ENCODE measurements around the gene POLR1C.

POLR1C gene

DNA sequence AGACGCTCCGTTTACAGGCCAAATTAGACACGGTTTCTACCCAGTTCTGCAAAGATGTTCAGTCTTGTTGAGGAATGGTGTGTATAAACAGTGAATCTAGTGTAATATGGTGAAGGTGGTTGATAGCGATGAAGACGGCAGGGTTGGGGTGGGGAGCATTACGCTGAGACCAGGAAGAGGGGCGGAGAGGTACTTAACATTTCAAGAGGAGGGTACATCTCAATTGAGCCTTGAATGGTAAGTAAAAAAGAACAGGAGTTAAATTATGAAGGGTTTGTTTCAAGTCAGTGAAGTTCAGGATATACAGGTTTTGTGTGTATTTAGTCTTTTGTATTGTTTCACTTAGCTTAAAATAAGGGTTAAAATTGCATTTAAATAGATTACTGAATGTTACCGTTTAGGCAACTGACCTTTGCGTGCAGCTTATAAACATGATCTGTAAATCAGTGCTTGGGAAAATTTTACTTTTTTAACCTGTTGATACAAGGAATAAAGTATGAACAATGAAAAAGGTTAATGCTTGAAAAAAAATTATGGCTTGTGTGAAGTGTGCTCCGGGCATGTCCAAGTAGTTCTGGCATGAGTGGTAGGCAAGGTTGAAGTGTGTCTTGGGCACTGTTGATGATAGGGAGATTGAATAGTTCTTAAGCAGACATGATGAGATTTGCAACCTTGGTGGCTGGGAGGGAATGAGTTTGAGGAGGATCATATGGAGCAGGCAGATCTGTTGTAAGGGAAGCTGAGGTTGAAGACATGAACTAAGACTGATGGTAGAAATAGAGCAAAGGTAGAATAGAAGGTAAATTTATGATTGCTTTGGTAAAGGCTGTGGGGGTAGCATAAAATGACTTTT, 842 bp downstream of the POLR1C start:
- no peak for DNase-seq (ENCODE audit: low read depth in 1 of 2, low spot score in 1 of 2)
- peak overlapping the region; percentile 82 for H3K27ac ChIP-seq (replicated peaks)
- H3K4me3 ChIP-seq (replicated peaks; ENCODE audit: insufficient read depth, low read length): peak overlapping the region; percentile 92
- H3K27me3 ChIP-seq (ENCODE audit: insufficient read depth, poor library complexity, severe bottlenecking): no peaks in the 10 kb centered on the region
- no peak for TF ChIP-seq POLR2AphosphoS5 (IDR thresholded peaks at IDR 0.05; ENCODE audit: low read depth)
- TF ChIP-seq SPI1 (IDR thresholded peaks at IDR 0.05; ENCODE audit: borderline replicate concordance, low read depth): no peak

DNA sequence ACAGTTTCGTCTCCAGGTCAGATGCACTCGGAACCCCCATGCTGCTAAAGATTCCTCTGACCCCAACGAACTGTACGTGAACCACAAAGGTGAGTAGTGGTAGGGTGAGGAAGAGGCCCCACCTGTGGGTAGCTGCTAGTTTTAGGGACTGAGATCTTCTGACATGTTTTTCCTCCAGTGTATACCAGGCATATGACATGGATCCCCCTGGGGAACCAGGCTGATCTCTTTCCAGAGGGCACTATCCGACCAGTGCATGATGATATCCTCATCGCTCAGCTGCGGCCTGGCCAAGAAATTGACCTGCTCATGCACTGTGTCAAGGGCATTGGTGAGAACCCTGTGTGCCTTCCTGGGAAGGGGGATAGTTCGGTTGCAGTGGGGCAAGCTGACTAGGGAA, 3.2 kb downstream of the POLR1C start:
- Histone ChIP-seq H3K27ac (replicated peaks) (no peak overlapping the region), H3K27me3 (ENCODE audit: insufficient read depth, poor library complexity, severe bottlenecking) (no peaks in the 10 kb centered on the region), H3K4me3 (replicated peaks; ENCODE audit: insufficient read depth, low read length) (no peak overlapping the region)
- DNase-seq (ENCODE audit: low read depth in 1 of 2, low spot score in 1 of 2): no peak
- TF ChIP-seq, protein P1, sequence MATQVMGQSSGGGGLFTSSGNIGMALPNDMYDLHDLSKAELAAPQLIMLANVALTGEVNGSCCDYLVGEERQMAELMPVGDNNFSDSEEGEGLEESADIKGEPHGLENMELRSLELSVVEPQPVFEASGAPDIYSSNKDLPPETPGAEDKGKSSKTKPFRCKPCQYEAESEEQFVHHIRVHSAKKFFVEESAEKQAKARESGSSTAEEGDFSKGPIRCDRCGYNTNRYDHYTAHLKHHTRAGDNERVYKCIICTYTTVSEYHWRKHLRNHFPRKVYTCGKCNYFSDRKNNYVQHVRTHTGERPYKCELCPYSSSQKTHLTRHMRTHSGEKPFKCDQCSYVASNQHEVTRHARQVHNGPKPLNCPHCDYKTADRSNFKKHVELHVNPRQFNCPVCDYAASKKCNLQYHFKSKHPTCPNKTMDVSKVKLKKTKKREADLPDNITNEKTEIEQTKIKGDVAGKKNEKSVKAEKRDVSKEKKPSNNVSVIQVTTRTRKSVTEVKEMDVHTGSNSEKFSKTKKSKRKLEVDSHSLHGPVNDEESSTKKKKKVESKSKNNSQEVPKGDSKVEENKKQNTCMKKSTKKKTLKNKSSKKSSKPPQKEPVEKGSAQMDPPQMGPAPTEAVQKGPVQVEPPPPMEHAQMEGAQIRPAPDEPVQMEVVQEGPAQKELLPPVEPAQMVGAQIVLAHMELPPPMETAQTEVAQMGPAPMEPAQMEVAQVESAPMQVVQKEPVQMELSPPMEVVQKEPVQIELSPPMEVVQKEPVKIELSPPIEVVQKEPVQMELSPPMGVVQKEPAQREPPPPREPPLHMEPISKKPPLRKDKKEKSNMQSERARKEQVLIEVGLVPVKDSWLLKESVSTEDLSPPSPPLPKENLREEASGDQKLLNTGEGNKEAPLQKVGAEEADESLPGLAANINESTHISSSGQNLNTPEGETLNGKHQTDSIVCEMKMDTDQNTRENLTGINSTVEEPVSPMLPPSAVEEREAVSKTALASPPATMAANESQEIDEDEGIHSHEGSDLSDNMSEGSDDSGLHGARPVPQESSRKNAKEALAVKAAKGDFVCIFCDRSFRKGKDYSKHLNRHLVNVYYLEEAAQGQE (IDR thresholded peaks at IDR 0.05; ENCODE audit: insufficient replicate concordance, low read depth): no peak
- TF ChIP-seq GABPA (IDR thresholded peaks at IDR 0.05; ENCODE audit: low read depth) (no peak), POLR2AphosphoS5 (IDR thresholded peaks at IDR 0.05; ENCODE audit: low read depth) (no peak; the same call in 1 of the 2 replicates), SPI1 (IDR thresholded peaks at IDR 0.05; ENCODE audit: borderline replicate concordance, low read depth) (no peak)
- TF ChIP-seq, protein P2, sequence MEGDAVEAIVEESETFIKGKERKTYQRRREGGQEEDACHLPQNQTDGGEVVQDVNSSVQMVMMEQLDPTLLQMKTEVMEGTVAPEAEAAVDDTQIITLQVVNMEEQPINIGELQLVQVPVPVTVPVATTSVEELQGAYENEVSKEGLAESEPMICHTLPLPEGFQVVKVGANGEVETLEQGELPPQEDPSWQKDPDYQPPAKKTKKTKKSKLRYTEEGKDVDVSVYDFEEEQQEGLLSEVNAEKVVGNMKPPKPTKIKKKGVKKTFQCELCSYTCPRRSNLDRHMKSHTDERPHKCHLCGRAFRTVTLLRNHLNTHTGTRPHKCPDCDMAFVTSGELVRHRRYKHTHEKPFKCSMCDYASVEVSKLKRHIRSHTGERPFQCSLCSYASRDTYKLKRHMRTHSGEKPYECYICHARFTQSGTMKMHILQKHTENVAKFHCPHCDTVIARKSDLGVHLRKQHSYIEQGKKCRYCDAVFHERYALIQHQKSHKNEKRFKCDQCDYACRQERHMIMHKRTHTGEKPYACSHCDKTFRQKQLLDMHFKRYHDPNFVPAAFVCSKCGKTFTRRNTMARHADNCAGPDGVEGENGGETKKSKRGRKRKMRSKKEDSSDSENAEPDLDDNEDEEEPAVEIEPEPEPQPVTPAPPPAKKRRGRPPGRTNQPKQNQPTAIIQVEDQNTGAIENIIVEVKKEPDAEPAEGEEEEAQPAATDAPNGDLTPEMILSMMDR (IDR thresholded peaks at IDR 0.05; ENCODE audit: insufficient read depth, low read length): no peak

DNA sequence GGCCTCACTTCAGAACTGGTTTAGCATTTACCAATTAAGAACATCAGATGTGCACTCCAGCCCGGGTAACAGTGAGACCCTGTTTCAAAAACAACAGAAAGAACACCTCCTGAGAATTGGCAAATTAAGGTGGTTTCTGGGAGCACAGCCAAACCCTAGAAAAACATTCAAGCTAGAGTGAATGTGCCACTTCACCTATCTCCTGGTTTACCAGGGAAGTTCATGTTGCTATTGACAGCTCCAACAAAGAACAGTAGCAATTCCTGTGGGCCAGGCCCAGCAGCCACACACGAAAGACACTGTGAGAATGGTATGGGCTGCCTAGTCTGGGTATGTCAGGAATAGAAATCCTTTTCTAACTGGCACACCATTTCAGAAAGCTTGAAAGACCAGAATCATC, 4.9 kb downstream of the POLR1C start:
- TF ChIP-seq SPI1 (IDR thresholded peaks at IDR 0.05; ENCODE audit: borderline replicate concordance, low read depth): no peak
- no peak for TF ChIP-seq POLR2AphosphoS5 (IDR thresholded peaks at IDR 0.05; ENCODE audit: low read depth)
- TF ChIP-seq, protein P2 (IDR thresholded peaks at IDR 0.05; ENCODE audit: insufficient read depth, low read length): no peak
- TF ChIP-seq GABPA (IDR thresholded peaks at IDR 0.05; ENCODE audit: low read depth): no peak
- TF ChIP-seq, protein P1 (IDR thresholded peaks at IDR 0.05; ENCODE audit: insufficient replicate concordance, low read depth): no peak
- no peaks in the 10 kb centered on the region for H3K27me3 ChIP-seq (ENCODE audit: insufficient read depth, poor library complexity, severe bottlenecking)
- DNase-seq (ENCODE audit: low read depth in 1 of 2, low spot score in 1 of 2): no peak

DNA sequence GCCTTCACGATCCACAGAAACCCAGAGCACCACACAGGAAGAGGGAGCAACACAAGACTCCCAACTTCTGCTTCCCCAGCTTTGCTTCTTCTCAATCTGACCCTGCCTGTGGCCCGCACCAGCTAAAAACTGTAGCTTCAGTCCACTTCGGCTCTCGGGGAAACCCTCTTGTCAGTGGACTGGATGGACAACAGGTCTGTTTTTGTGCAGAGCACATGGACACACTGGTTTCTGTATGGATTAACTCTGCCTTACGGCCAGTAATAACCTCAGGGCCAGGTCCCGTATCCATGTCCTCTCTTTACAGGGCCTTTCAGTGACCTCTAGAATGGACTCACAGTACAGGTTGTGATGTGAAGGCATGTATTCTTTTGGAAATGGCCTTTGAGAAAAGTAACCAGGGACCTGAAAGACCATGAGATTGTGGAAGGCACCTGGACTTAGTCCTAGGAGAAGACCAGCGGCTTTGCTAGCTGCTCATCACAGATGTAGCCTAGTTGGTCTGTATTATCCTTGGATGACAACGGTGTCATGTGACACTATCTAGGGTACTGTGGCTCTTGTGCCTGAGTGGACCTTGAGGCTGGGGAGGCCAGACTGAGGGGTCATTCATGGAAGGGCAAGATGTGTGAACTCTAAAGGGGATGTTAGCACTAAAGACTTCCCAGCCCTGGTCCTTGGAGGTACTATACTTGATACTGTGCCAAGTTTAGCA, 5.8 kb downstream of the POLR1C start:
- no peak for DNase-seq (ENCODE audit: low read depth in 1 of 2, low spot score in 1 of 2)
- Histone ChIP-seq H3K27ac (replicated peaks) (no peak overlapping the region), H3K4me3 (replicated peaks; ENCODE audit: insufficient read depth, low read length) (no peak overlapping the region), H3K27me3 (ENCODE audit: insufficient read depth, poor library complexity, severe bottlenecking) (no peaks in the 10 kb centered on the region)
- TF ChIP-seq GABPA (IDR thresholded peaks at IDR 0.05; ENCODE audit: low read depth): no peak
- TF ChIP-seq, protein P2 (IDR thresholded peaks at IDR 0.05; ENCODE audit: insufficient read depth, low read length): no peak
- no peak; the same call in none of the 2 replicates for TF ChIP-seq POLR2AphosphoS5 (IDR thresholded peaks at IDR 0.05; ENCODE audit: low read depth)
- TF ChIP-seq SPI1 (IDR thresholded peaks at IDR 0.05; ENCODE audit: borderline replicate concordance, low read depth): no peak
- TF ChIP-seq, protein P1 (IDR thresholded peaks at IDR 0.05; ENCODE audit: insufficient replicate concordance, low read depth): no peak

More for the DNA sequence above, 4.9 kb downstream of the POLR1C start:
- Histone ChIP-seq H3K27ac (replicated peaks) (no peak overlapping the region), H3K4me3 (replicated peaks; ENCODE audit: insufficient read depth, low read length) (no peak overlapping the region)

Data from HL-60 (cell line).